ENCODE data around the gene NIPSNAP3A.

DNA sequence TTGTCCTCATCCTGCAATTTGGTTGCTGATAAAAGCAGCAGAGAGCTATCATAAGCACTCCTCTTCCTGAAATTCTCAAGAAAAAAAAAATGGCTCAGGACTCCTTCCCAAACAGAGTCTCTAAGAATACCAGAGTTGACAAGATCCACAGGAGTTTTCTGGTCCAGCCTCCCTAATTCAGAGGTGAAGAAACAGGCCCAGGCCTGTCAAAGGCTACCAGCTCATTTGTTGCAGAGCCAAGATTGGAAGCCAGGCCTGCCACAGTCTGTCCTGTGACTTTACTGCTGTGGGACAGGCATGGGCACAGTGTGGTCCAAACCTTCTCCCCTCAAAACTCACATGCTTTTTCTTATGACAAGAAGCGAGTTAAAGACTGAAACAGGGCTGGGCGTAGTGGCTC, 58.0 kb downstream of the NIPSNAP3A start:
- no peak for TF ChIP-seq EZH2 (IDR thresholded peaks at IDR 0.05; ENCODE audit: insufficient read depth, poor library complexity, severe bottlenecking)
- no peak for TF ChIP-seq EZH2phosphoT487 (IDR thresholded peaks at IDR 0.05; ENCODE audit: insufficient read depth, low read depth)

Data from GM23248 (cell line).